ENCODE measurements around the gene SEC24C. TPM values are rescaled to one million over a fixed set of nuclear protein-coding genes. Genes with fewer than 3 reads are reported as not detected.

The SEC24C gene
- total RNA-seq, 6 experiments from 2014 or later: 39.4 to 43.4 (median 41.0) TPM

- DNase-seq (peak in 1 of 3 donors; percentile 53), ATAC-seq (no peak)
- intact Hi-C loops (cut with DNase I): no loop called here
- Histone ChIP-seq H3K27ac (no peak overlapping the region), H3K36me3 (peaks cover 0 to 3% (median 0%) of the 10 kb centered on the region in 4 donors), H3K27me3 (no peaks in the 10 kb centered on the region), H3K9me3 (no peaks in the 10 kb centered on the region), H3K4me3 (no peak overlapping the region), H3K4me1 (peaks cover 0 to 40% (median 8%) of the 10 kb centered on the region in 4 donors)
- TF ChIP-seq CTCF (IDR thresholded peaks at IDR 0.05) (no peak), POLR2A (IDR thresholded peaks at IDR 0.05) (no peak)
- WGBS (ENCODE audit: insufficient coverage, low coverage, low lambda C conversion rate, missing lambda C conversion rate): 88% methylated on average over 3 of the region's 7 CpGs
Measured at GRCh38 chr10:73813333-73813732, 69.2 kb downstream of the SEC24C start.

DNA sequence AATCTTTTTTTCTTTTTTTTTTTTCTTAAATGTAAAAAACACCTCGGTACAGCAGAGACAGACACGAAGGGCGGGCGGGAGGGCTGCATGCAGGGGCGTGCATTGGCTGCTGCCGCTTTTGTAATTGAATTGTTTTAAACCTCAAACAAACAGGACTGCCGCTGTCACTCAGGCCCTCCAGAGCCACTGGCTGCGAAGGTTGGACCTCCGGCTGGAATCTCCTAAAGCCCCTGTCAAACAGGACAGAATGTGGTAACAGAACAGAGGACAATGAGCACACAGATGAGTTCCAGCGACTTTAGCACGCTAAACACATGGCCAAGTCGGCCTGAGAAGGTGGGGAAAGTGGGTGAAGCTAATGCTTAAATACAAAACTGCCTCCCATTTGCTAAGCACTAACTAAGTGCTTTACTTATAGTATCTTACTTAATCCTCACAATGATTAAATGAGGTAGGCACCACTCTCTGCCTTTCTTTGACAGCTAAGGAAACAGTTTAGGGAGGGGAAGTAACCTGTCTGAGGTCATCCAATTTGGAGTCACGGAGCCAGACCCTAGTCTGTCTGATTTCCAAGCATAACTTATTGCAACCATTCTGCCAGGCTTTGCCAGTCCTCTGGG, 70.2 kb downstream of the SEC24C start:
- WGBS (ENCODE audit: insufficient coverage, low coverage, low lambda C conversion rate, missing lambda C conversion rate): 88% methylated on average over 13 of the region's 13 CpGs
- Histone ChIP-seq H3K9me3 (no peaks in the 10 kb centered on the region), H3K4me3 (no peak overlapping the region), H3K27me3 (no peaks in the 10 kb centered on the region), H3K4me1 (peaks cover 0 to 45% (median 12%) of the 10 kb centered on the region in 4 donors), H3K27ac (no peak overlapping the region), H3K36me3 (peaks cover 0 to 3% (median 0%) of the 10 kb centered on the region in 4 donors)
- ATAC-seq (no peak), DNase-seq (no peak)
- TF ChIP-seq POLR2A (IDR thresholded peaks at IDR 0.05): no peak
- no peak for TF ChIP-seq CTCF (IDR thresholded peaks at IDR 0.05)
- intact Hi-C loops (cut with DNase I): no loop called here

DNA sequence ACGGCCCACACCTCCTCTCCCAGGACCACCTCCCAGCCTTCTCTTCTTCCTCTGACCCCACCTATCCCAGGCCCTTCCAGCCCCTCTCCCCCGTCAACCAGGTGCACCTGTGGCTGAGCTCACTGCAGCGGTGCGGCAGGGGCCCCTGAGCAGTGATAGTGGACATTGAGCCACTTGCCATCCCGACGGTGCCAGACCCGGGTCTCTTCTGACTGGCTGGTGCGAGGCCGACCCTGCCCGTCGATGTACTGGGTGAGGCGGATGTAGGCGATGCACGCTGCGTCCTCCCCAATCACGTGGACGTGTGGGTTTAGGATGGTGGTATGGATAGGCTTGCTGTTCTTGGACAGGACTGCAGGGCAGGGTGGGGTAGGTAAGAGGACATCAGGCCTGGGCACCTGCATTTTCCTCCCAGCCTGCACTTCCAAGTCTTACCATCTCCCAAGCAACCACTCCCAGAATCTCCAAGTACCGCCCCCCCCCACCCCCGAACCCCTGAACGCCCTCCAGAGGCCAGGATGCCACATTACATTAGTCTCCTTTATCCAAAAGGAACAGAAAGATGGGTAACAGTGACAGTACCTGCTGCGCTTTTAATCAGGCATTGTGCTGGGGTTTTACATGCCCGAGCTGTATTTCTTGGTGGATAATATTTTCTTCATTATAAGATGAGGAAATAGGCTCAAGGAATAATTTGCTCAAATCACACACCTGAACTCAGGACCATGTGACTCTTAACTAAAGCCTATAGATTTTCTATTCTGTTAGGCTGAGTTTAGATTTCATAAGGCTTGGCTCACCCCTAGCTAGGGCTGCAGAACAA, 70.9 kb downstream of the SEC24C start:
- TF ChIP-seq CTCF (IDR thresholded peaks at IDR 0.05) (no peak), POLR2A (IDR thresholded peaks at IDR 0.05) (no peak)
- Histone ChIP-seq H3K9me3 (no peaks in the 10 kb centered on the region), H3K27ac (peak overlapping the region; percentile 12 to 32 (median 29)), H3K36me3 (peaks cover 0 to 3% (median 0%) of the 10 kb centered on the region in 4 donors), H3K27me3 (no peaks in the 10 kb centered on the region), H3K4me3 (no peak overlapping the region), H3K4me1 (peaks cover 0 to 43% (median 18%) of the 10 kb centered on the region in 4 donors)
- ATAC-seq (no peak), DNase-seq (no peak)
- 82% methylated on average over 13 of the region's 22 CpGs for WGBS (ENCODE audit: insufficient coverage, low coverage, low lambda C conversion rate, missing lambda C conversion rate)
- intact Hi-C loops (cut with DNase I): no loop called here

GRCh38 chr10:73815719-73816030, 71.5 kb downstream of the SEC24C start:
- no peak for TF ChIP-seq CTCF (IDR thresholded peaks at IDR 0.05)
- no peak for TF ChIP-seq POLR2A (IDR thresholded peaks at IDR 0.05)
- peak overlapping the region; percentile 12 to 32 (median 29) for H3K27ac ChIP-seq
- no peak overlapping the region for H3K4me3 ChIP-seq
- ATAC-seq (no peak), DNase-seq (no peak)
- H3K36me3 ChIP-seq: peaks cover 0 to 3% (median 0%) of the 10 kb centered on the region in 4 donors
- no peaks in the 10 kb centered on the region for H3K9me3 ChIP-seq
- intact Hi-C loops (cut with DNase I): no loop called here
- H3K27me3 ChIP-seq: no peaks in the 10 kb centered on the region
- peaks cover 0 to 40% (median 18%) of the 10 kb centered on the region in 4 donors for H3K4me1 ChIP-seq

Data from right lobe of liver (tissue), 6 donors.